Choroid plexus epithelial cell (primary cell): Measurements from ENCODE around the gene SELENOI.
"Not testable (repeated sequence)": the region's sequence is repeated elsewhere in the genome, so short reads cannot be mapped to it uniquely, and the experiment has no call there.

Source experiments
- DNase-seq: peaks from one replicate; pipeline ENCODE4 v3.0.0-alpha.2; 2010; ENCODE audit warnings: low read depth
- H3K4me3 ChIP-seq: 2 replicates; pipeline ENCODE4 v1.5.1; 2011; ENCODE audit warnings: low read depth, mild to moderate bottlenecking, control low read depth, low read length, moderate library complexity
- CTCF ChIP-seq: conservative IDR thresholded peaks from 2 replicates; pipeline ENCODE4 v1.5.1; 2011; ENCODE audit warnings: low read depth, mild to moderate bottlenecking, control low read depth, inconsistent platforms, low read length, moderate library complexity

Gene SELENOI

DNA sequence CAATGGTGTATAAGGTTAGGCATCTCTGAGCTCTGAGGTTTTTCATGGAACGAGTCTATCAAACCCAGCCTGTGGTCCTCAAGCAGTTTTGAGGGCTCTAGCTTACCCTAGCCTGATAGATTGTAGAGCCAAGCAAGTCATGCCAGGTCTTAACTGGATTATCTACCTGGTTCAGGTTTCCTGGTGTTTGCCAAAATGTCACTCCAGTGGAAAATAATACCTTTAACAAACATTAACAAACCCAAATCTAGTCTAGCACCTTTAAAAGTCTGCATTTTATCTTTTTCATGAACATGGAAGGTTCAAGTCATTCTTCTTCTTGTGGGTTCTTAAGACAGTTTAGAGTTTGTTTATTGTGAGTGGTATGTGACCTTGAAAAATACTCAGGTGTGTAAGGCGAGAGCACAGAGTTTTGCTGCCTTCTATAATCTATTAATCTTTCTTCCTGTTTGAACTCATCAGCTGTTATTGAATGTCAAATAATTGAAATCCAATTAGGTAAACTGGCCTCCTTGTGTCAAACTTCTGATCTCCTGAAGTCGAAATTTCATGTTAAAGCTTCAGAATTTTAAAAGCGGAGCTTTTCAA is 14.0 kb downstream of the SELENOI start:
- DNase-seq = no peak
- no peak for TF ChIP-seq CTCF
- no peak overlapping the region for H3K4me3 ChIP-seq

GRCh38 chr2:26363323-26363722 is 17.4 kb downstream of the SELENOI start:
- DNase-seq = peak; percentile 35
- no peak overlapping the region for H3K4me3 ChIP-seq
- no peak for TF ChIP-seq CTCF

DNA sequence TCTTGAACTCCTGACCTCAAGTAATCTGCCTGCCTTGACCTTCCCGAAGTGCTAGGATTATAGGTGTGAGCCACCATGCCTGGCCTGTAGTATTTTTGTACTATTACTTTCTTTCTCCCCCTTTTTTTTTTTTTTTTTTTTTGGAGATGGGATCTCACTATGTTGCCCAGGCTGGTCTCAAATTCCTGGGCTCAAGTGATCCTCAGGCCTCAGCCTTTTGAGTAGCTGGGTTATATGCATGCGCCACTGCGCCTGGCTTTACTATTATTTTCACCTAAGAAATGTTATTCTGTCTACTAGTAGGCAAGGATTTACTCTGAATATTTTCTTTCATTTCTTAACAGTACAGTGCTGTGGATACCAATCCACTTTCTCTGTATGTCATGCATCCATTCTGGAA is 18.0 kb downstream of the SELENOI start:
- no peak for DNase-seq
- no peak for TF ChIP-seq CTCF
- no peak overlapping the region for H3K4me3 ChIP-seq

DNA sequence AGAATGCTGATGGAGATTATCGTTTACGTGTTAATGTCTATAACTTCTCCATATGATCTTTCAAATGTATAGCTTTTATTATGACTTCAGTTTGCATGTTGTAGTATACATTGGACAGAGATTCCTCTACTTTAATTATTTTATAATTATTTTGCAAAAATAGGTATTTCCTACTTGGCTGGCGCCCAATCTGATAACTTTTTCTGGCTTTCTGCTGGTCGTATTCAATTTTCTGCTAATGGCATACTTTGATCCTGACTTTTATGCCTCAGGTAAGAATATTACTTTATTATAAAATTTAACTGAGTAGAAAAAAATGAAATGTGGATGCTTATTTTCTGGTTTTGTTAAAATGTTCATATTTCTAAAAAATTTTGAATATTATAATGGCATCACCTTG is 18.7 kb downstream of the SELENOI start:
- H3K4me3 ChIP-seq = no peak overlapping the region
- TF ChIP-seq CTCF = no peak
- no peak for DNase-seq

GRCh38 chr2:26366957-26367356 is 21.0 kb downstream of the SELENOI start:
- no peak for TF ChIP-seq CTCF
- no peak overlapping the region for H3K4me3 ChIP-seq
- DNase-seq = no peak

GRCh38 chr2:26369664-26370063 is 23.7 kb downstream of the SELENOI start:
- DNase-seq, H3K4me3 ChIP-seq: not testable (repeated sequence)

GRCh38 chr2:26370909-26371308 is 25.0 kb downstream of the SELENOI start:
- H3K4me3 ChIP-seq, DNase-seq: not testable (repeated sequence)

GRCh38 chr2:26376799-26377198 is 30.9 kb downstream of the SELENOI start:
- no peak overlapping the region for H3K4me3 ChIP-seq
- no peak for TF ChIP-seq CTCF
- DNase-seq = no peak
